ENCODE data around the gene HOXB4. TPM values are rescaled to one million over a fixed set of nuclear protein-coding genes. Genes with fewer than 3 reads are reported as not detected.

HOXB4 gene
- polyA plus RNA-seq, 2 donors, result 1.8 to 4.2 TPM

- Histone ChIP-seq H3K4me1 (ENCODE audit: control insufficient read depth in 2 of 2, insufficient read depth in 2 of 2, low read length in 1 of 2) (peaks cover 6 to 11% of the 10 kb centered on the region in 2 donors), H3K9me3 (ENCODE audit: control insufficient read depth in 2 of 2, insufficient read depth in 1 of 2, low read depth in 1 of 2, low read length in 1 of 2) (no peaks in the 10 kb centered on the region), H3K27me3 (ENCODE audit: control insufficient read depth in 1 of 2, insufficient read depth in 2 of 2, low read length in 2 of 2) (peaks cover 9 to 48% of the 10 kb centered on the region in 2 donors), H3K27ac (ENCODE audit: low read depth in 2 of 2, low read length in 1 of 2) (no peak overlapping the region), H3K4me3 (ENCODE audit: low read depth in 1 of 2, low read length in 2 of 2) (peak overlapping the region in 1 of 2 donors; percentile 56), H3K36me3 (ENCODE audit: control insufficient read depth in 2 of 2, insufficient read depth in 2 of 2, low read length in 1 of 2) (no peaks in the 10 kb centered on the region)
- WGBS, 2 donors, result 9 to 11% methylated on average over 15 of the region's 15 CpGs
Measured at GRCh38 chr17:48609759-48610281, 31.7 kb upstream of the HOXB4 start.

- Histone ChIP-seq H3K36me3 (ENCODE audit: control insufficient read depth in 2 of 2, insufficient read depth in 2 of 2, low read length in 1 of 2) (no peaks in the 10 kb centered on the region), H3K4me3 (ENCODE audit: low read depth in 1 of 2, low read length in 2 of 2) (no peak overlapping the region), H3K27ac (ENCODE audit: low read depth in 2 of 2, low read length in 1 of 2) (no peak overlapping the region), H3K4me1 (ENCODE audit: control insufficient read depth in 2 of 2, insufficient read depth in 2 of 2, low read length in 1 of 2) (peaks cover 2 to 8% of the 10 kb centered on the region in 2 donors), H3K9me3 (ENCODE audit: control insufficient read depth in 2 of 2, insufficient read depth in 1 of 2, low read depth in 1 of 2, low read length in 1 of 2) (no peaks in the 10 kb centered on the region), H3K27me3 (ENCODE audit: control insufficient read depth in 1 of 2, insufficient read depth in 2 of 2, low read length in 2 of 2) (peaks cover 3 to 47% of the 10 kb centered on the region in 2 donors)
Measured at GRCh38 chr17:48609033-48609432, 30.9 kb upstream of the HOXB4 start.

- WGBS, 2 donors, result 95 to 97% methylated on average over 1 of the region's 1 CpG
- Histone ChIP-seq H3K4me1 (ENCODE audit: control insufficient read depth in 2 of 2, insufficient read depth in 2 of 2, low read length in 1 of 2) (peaks cover 2 to 7% of the 10 kb centered on the region in 2 donors), H3K27me3 (ENCODE audit: control insufficient read depth in 1 of 2, insufficient read depth in 2 of 2, low read length in 2 of 2) (peaks cover 3 to 44% of the 10 kb centered on the region in 2 donors)
Measured at GRCh38 chr17:48608494-48608834, 30.3 kb upstream of the HOXB4 start.

GRCh38 chr17:48606892-48607614, 28.9 kb upstream of the HOXB4 start:
- H3K27me3 ChIP-seq (ENCODE audit: control insufficient read depth in 1 of 2, insufficient read depth in 2 of 2, low read length in 2 of 2), result peaks cover 3 to 38% of the 10 kb centered on the region in 2 donors
- H3K4me3 ChIP-seq (ENCODE audit: low read depth in 1 of 2, low read length in 2 of 2), result no peak overlapping the region
- no peaks in the 10 kb centered on the region for H3K36me3 ChIP-seq (ENCODE audit: control insufficient read depth in 2 of 2, insufficient read depth in 2 of 2, low read length in 1 of 2)
- 47 to 52% methylated on average over 9 of the region's 9 CpGs for WGBS, 2 donors
- no peaks in the 10 kb centered on the region for H3K9me3 ChIP-seq (ENCODE audit: control insufficient read depth in 2 of 2, insufficient read depth in 1 of 2, low read depth in 1 of 2, low read length in 1 of 2)
- no peak overlapping the region for H3K27ac ChIP-seq (ENCODE audit: low read depth in 2 of 2, low read length in 1 of 2)
- peaks cover 2 to 7% of the 10 kb centered on the region in 2 donors for H3K4me1 ChIP-seq (ENCODE audit: control insufficient read depth in 2 of 2, insufficient read depth in 2 of 2, low read length in 1 of 2)

More at GRCh38 chr17:48608494-48608834, 30.3 kb upstream of the HOXB4 start:
- Histone ChIP-seq H3K36me3 (ENCODE audit: control insufficient read depth in 2 of 2, insufficient read depth in 2 of 2, low read length in 1 of 2) (no peaks in the 10 kb centered on the region), H3K4me3 (ENCODE audit: low read depth in 1 of 2, low read length in 2 of 2) (no peak overlapping the region), H3K27ac (ENCODE audit: low read depth in 2 of 2, low read length in 1 of 2) (no peak overlapping the region), H3K9me3 (ENCODE audit: control insufficient read depth in 2 of 2, insufficient read depth in 1 of 2, low read depth in 1 of 2, low read length in 1 of 2) (no peaks in the 10 kb centered on the region)

GRCh38 chr17:48605991-48606891, 28.1 kb upstream of the HOXB4 start:
- H3K36me3 ChIP-seq (ENCODE audit: control insufficient read depth in 2 of 2, insufficient read depth in 2 of 2, low read length in 1 of 2), result no peaks in the 10 kb centered on the region
- H3K4me3 ChIP-seq (ENCODE audit: low read depth in 1 of 2, low read length in 2 of 2), result no peak overlapping the region
- peaks cover 3 to 39% of the 10 kb centered on the region in 2 donors for H3K27me3 ChIP-seq (ENCODE audit: control insufficient read depth in 1 of 2, insufficient read depth in 2 of 2, low read length in 2 of 2)
- WGBS, 2 donors, result 42 to 48% methylated on average over 41 of the region's 41 CpGs
- H3K9me3 ChIP-seq (ENCODE audit: control insufficient read depth in 2 of 2, insufficient read depth in 1 of 2, low read depth in 1 of 2, low read length in 1 of 2), result no peaks in the 10 kb centered on the region
- H3K4me1 ChIP-seq (ENCODE audit: control insufficient read depth in 2 of 2, insufficient read depth in 2 of 2, low read length in 1 of 2), result peaks cover 2 to 7% of the 10 kb centered on the region in 2 donors
- H3K27ac ChIP-seq (ENCODE audit: low read depth in 2 of 2, low read length in 1 of 2), result no peak overlapping the region

GRCh38 chr17:48605409-48605919, 27.3 kb upstream of the HOXB4 start:
- Histone ChIP-seq H3K4me1 (ENCODE audit: control insufficient read depth in 2 of 2, insufficient read depth in 2 of 2, low read length in 1 of 2) (peaks cover 2 to 4% of the 10 kb centered on the region in 2 donors), H3K27me3 (ENCODE audit: control insufficient read depth in 1 of 2, insufficient read depth in 2 of 2, low read length in 2 of 2) (peaks cover 3 to 33% of the 10 kb centered on the region in 2 donors), H3K27ac (ENCODE audit: low read depth in 2 of 2, low read length in 1 of 2) (no peak overlapping the region), H3K9me3 (ENCODE audit: control insufficient read depth in 2 of 2, insufficient read depth in 1 of 2, low read depth in 1 of 2, low read length in 1 of 2) (no peaks in the 10 kb centered on the region), H3K4me3 (ENCODE audit: low read depth in 1 of 2, low read length in 2 of 2) (no peak overlapping the region), H3K36me3 (ENCODE audit: control insufficient read depth in 2 of 2, insufficient read depth in 2 of 2, low read length in 1 of 2) (no peaks in the 10 kb centered on the region)
- 30 to 31% methylated on average over 10 of the region's 10 CpGs for WGBS, 2 donors

GRCh38 chr17:48604770-48605329, 26.7 kb upstream of the HOXB4 start, which contains the start of gene HOXB6:
Gene HOXB6, minus strand, starts transcription at chr17:48604986. Its CDS starts 6,836 bp downstream, at chr17:48598150.
- H3K27ac ChIP-seq (ENCODE audit: low read depth in 2 of 2, low read length in 1 of 2), result no peak within 1 kb of the TSS

GRCh38 chr17:48603959-48604769, 26.0 kb upstream of the HOXB4 start:
- Histone ChIP-seq H3K4me1 (ENCODE audit: control insufficient read depth in 2 of 2, insufficient read depth in 2 of 2, low read length in 1 of 2) (no peaks in the 10 kb centered on the region), H3K36me3 (ENCODE audit: control insufficient read depth in 2 of 2, insufficient read depth in 2 of 2, low read length in 1 of 2) (no peaks in the 10 kb centered on the region), H3K27ac (ENCODE audit: low read depth in 2 of 2, low read length in 1 of 2) (no peak overlapping the region), H3K9me3 (ENCODE audit: control insufficient read depth in 2 of 2, insufficient read depth in 1 of 2, low read depth in 1 of 2, low read length in 1 of 2) (no peaks in the 10 kb centered on the region), H3K27me3 (ENCODE audit: control insufficient read depth in 1 of 2, insufficient read depth in 2 of 2, low read length in 2 of 2) (peaks cover 3 to 25% of the 10 kb centered on the region in 2 donors), H3K4me3 (ENCODE audit: low read depth in 1 of 2, low read length in 2 of 2) (no peak overlapping the region)
- 11 to 17% methylated on average over 21 of the region's 21 CpGs for whole genome bisulfite sequencing, 2 donors

More at GRCh38 chr17:48604770-48605329, 26.7 kb upstream of the HOXB4 start, which contains the start of gene HOXB6:
- Histone ChIP-seq H3K27me3 (ENCODE audit: control insufficient read depth in 1 of 2, insufficient read depth in 2 of 2, low read length in 2 of 2) (peaks cover 3 to 29% of the 10 kb centered on the region in 2 donors), H3K9me3 (ENCODE audit: control insufficient read depth in 2 of 2, insufficient read depth in 1 of 2, low read depth in 1 of 2, low read length in 1 of 2) (no peaks in the 10 kb centered on the region), H3K4me3 (ENCODE audit: low read depth in 1 of 2, low read length in 2 of 2) (no peak within 1 kb of the TSS), H3K36me3 (ENCODE audit: control insufficient read depth in 2 of 2, insufficient read depth in 2 of 2, low read length in 1 of 2) (no peaks in the 10 kb centered on the region), H3K4me1 (ENCODE audit: control insufficient read depth in 2 of 2, insufficient read depth in 2 of 2, low read length in 1 of 2) (peaks cover 0 to 2% of the 10 kb centered on the region in 2 donors)
- WGBS, 2 donors, result 27 to 31% methylated on average over 16 of the region's 16 CpGs

All from esophagus (tissue), 2 donors.